IMR-90 (cell line): Measurements from ENCODE around the gene SYCE3. TPM values are rescaled to one million over a fixed set of nuclear protein-coding genes. Genes with fewer than 3 reads are reported as not detected.

Experiments
- ATAC-seq: fragments of 200-7000 bp; cut with Tn5 transposase; 2 replicates; pipeline ENCODE4 v1.9.1; 2020; ENCODE audit warnings: low read depth, mild to moderate bottlenecking, moderate library complexity
- BruUV-seq: library from RNA; stranded (reverse); fragments of 400-500 nt; replicated peaks from 2 replicates; lab custom pipeline; 2021; lab: Mats Ljungman, UMichigan
- CTCF ChIA-PET: fragments of 300-600 bp; formaldehyde crosslinking; extraction: SDS; loops from one replicate; lab custom pipeline; 2021; ENCODE audit warnings: antibody characterized with exemption; lab: Yijun Ruan, JAX
- POLR2A ChIA-PET: fragments of 300-600 bp; sonication (Branson Sonifier 250); formaldehyde crosslinking; loops from one replicate; lab custom pipeline; 2022; ENCODE audit warnings: antibody characterized with exemption; ENCODE audit not compliant: unreplicated experiment; lab: Charles Lee
- DNase-seq: peaks from one replicate; pipeline ENCODE4 v3.0.0; 2013
- H2AFZ ChIP-seq: replicated peaks from 2 replicates; pipeline ENCODE3; 2013; ENCODE audit warnings: low read length, mild to moderate bottlenecking; ENCODE audit not compliant: poor library complexity
- H2AK5ac ChIP-seq: 2 replicates; pipeline ENCODE4 v1.6.1; 2013; ENCODE audit warnings: low read depth, low read length, inconsistent platforms
- H2AK9ac ChIP-seq: replicated peaks from 2 replicates; pipeline ENCODE3; 2013; ENCODE audit warnings: mild to moderate bottlenecking, low read depth, low read length, moderate library complexity; ENCODE audit not compliant: poor library complexity
- H2BK120ac ChIP-seq: 2 replicates; pipeline ENCODE4 v1.6.1; 2013; ENCODE audit warnings: low read depth, low read length, inconsistent platforms
- H2BK15ac ChIP-seq: 3 replicates; pipeline ENCODE4 v1.6.1; 2013; ENCODE audit warnings: low read depth, low read length, inconsistent platforms
- H2BK20ac ChIP-seq: 2 replicates; pipeline ENCODE4 v1.6.1; 2013; ENCODE audit warnings: low read depth, mild to moderate bottlenecking, inconsistent platforms, low read length, moderate library complexity
- H2BK5ac ChIP-seq: 2 replicates; pipeline ENCODE4 v1.6.1; 2013; ENCODE audit warnings: mild to moderate bottlenecking, low read depth, low read length, inconsistent platforms; ENCODE audit not compliant: poor library complexity, severe bottlenecking
- H3K14ac ChIP-seq: replicated peaks from 2 replicates; pipeline ENCODE4 v1.6.1; 2013; ENCODE audit warnings: low read depth, low read length, inconsistent platforms
- H3K18ac ChIP-seq: 2 replicates; pipeline ENCODE4 v1.6.1; 2013; ENCODE audit warnings: low read depth, low read length, control low read depth
- H3K23ac ChIP-seq: 2 replicates; pipeline ENCODE4 v1.6.1; 2013; ENCODE audit warnings: low read depth, low read length, inconsistent platforms
- H3K27ac ChIP-seq: 2 replicates; pipeline ENCODE4 v1.5.1; 2013; ENCODE audit warnings: mild to moderate bottlenecking, control low read depth, low read length; ENCODE audit not compliant: insufficient read depth
- H3K27me3 ChIP-seq: 2 replicates; pipeline ENCODE4 v1.6.1; 2013; ENCODE audit warnings: low read length; ENCODE audit not compliant: control insufficient read depth, insufficient read depth
- H3K36me3 ChIP-seq: 2 replicates; pipeline ENCODE4 v1.6.1; 2013; ENCODE audit warnings: low read length, mixed read lengths; ENCODE audit not compliant: control insufficient read depth, insufficient read depth
- H3K4ac ChIP-seq: 2 replicates; pipeline ENCODE4 v1.6.1; 2013; ENCODE audit warnings: low read depth, low read length, inconsistent platforms
- H3K4me1 ChIP-seq: 2 replicates; pipeline ENCODE4 v1.6.1; 2013; ENCODE audit warnings: low read length, mixed read lengths; ENCODE audit not compliant: control insufficient read depth, insufficient read depth
- H3K4me2 ChIP-seq: 2 replicates; pipeline ENCODE4 v1.6.1; 2013; ENCODE audit warnings: low read depth, mild to moderate bottlenecking, control low read depth, low read length, moderate library complexity
- H3K4me3 ChIP-seq: 2 replicates; pipeline ENCODE4 v1.5.1; 2013; ENCODE audit warnings: low read depth, mild to moderate bottlenecking, control low read depth, low read length, moderate library complexity; ENCODE audit not compliant: insufficient read depth
- H3K56ac ChIP-seq: 2 replicates; pipeline ENCODE4 v1.6.1; 2013; ENCODE audit warnings: low read length, inconsistent platforms; ENCODE audit not compliant: insufficient read depth; ENCODE audit errors: extremely low read depth
- H3K79me1 ChIP-seq, 2 experiments: 2 replicates each; pipeline ENCODE4 v1.6.1; 2013; ENCODE audit warnings: low read length in 2 of 2, inconsistent platforms in 1 of 2, low read depth in 1 of 2
- H3K9ac ChIP-seq: 2 replicates; pipeline ENCODE4 v1.6.1; 2013; ENCODE audit warnings: low read depth, low read length, control low read depth
- H3K9me1 ChIP-seq: 2 replicates; pipeline ENCODE4 v1.6.1; 2013; ENCODE audit warnings: low read length, inconsistent platforms; ENCODE audit not compliant: insufficient read depth
- H3K9me3 ChIP-seq: 2 replicates; pipeline ENCODE4 v1.6.1; 2013; ENCODE audit warnings: low read length; ENCODE audit not compliant: control insufficient read depth, insufficient read depth
- H4K20me1 ChIP-seq: 2 replicates; pipeline ENCODE4 v1.6.1; 2013; ENCODE audit warnings: low read length, inconsistent platforms; ENCODE audit not compliant: insufficient read depth
- H4K5ac ChIP-seq: 2 replicates; pipeline ENCODE4 v1.6.1; 2013; ENCODE audit warnings: mild to moderate bottlenecking, low read depth, low read length, control low read depth
- H4K8ac ChIP-seq, 2 experiments: 2 replicates each; pipeline ENCODE4 v1.6.1; 2013; ENCODE audit warnings: low read depth in 2 of 2, low read length in 2 of 2, control low read depth in 1 of 2, inconsistent platforms in 1 of 2
- H4K91ac ChIP-seq: 2 replicates; pipeline ENCODE4 v1.6.1; 2013; ENCODE audit warnings: low read depth, low read length, inconsistent platforms; ENCODE audit not compliant: insufficient read depth
- CEBPB ChIP-seq: IDR thresholded peaks from 2 replicates; pipeline ENCODE4 v1.6.1; 2012; ENCODE audit warnings: low read depth, low read length, improper control_type of control experiment
- FOS ChIP-seq: fragments of 150-350 bp; IDR thresholded peaks from 2 replicates; pipeline ENCODE4 v1.6.1; 2016; ENCODE audit warnings: low read depth, low read length
- MAFK ChIP-seq: IDR thresholded peaks from 2 replicates; pipeline ENCODE4 v1.6.1; 2012; ENCODE audit warnings: low read depth, low read length, improper control_type of control experiment
- MAZ ChIP-seq: IDR thresholded peaks from 2 replicates; pipeline ENCODE4 v1.6.1; 2012; ENCODE audit warnings: low read depth, mild to moderate bottlenecking, low read length, improper control_type of control experiment, moderate library complexity, borderline replicate concordance
- MXI1 ChIP-seq: IDR thresholded peaks from 2 replicates; pipeline ENCODE4 v1.6.1; 2012; ENCODE audit warnings: low read depth, mild to moderate bottlenecking, low read length, moderate library complexity, borderline replicate concordance
- SMC3 ChIP-seq: fragments of 150-350 bp; IDR thresholded peaks from 2 replicates; pipeline ENCODE4 v1.6.1; 2016; ENCODE audit warnings: low read depth, mild to moderate bottlenecking, antibody characterized with exemption, low read length, moderate library complexity
- WGBS, 2 experiments: methylation state at CpG; one replicate each; pipeline versions ENCODE4 v1.1.5 to v1.1.7; 2013; ENCODE audit warnings: missing lambda C conversion rate in 2 of 2; ENCODE audit not compliant: insufficient read length in 1 of 2; ENCODE audit errors: extremely low coverage in 2 of 2; 5-methylcytosine and 5-hydroxymethylcytosine counted together
- dilution Hi-C: fragments of 300-500 bp; cut with HindIII; formaldehyde crosslinking; loops from one replicate; pipeline ENCODE4 v1.14.3; 2018; ENCODE audit warnings: low sequenced_read_pairs; ENCODE audit not compliant: unreplicated experiment
- in situ Hi-C: fragments of 300-500 bp; cut with MboI; formaldehyde crosslinking; loops from 3 replicates; pipeline ENCODE4 v1.14.3; 2019; ENCODE audit warnings: low sequenced_read_pairs, inconsistent platforms, mixed read lengths
- intact Hi-C: fragments of 100-400 bp; cut with micrococcal nuclease; formaldehyde crosslinking; loops from 2 replicates; pipeline ENCODE4 v1.10.0; 2022
- polyA plus RNA-seq, 3 experiments: library from polyadenylated mRNA; depleted of rRNA; stranded (reverse); fragments of >200 nt; gene quantifications; 2 replicates each; pipeline ENCODE4 v1.2.3, GENCODE V29; 2012; ENCODE audit warnings: low replicate concordance in 1 of 3
- total RNA-seq: library from RNA; depleted of rRNA; stranded (reverse); fragments of >200 nt; gene quantifications from 2 replicates; pipeline ENCODE4 v1.2.3, GENCODE V29; 2012
- TF ChIP-seq, protein P1 (sequence below): fragments of 150-350 bp; IDR thresholded peaks from 2 replicates; pipeline ENCODE4 v1.6.1; 2016; ENCODE audit warnings: low read depth, mild to moderate bottlenecking, low read length, moderate library complexity, borderline replicate concordance
- TF ChIP-seq, protein P2 (sequence below): fragments of 150-350 bp; IDR thresholded peaks from 2 replicates; pipeline ENCODE4 v1.6.1; 2017; ENCODE audit warnings: mild to moderate bottlenecking, antibody characterized with exemption, low read length, low read depth

The SYCE3 gene
- total and polyA plus RNA-seq, 2 of the 4 experiments (the other 2 are of a cell fraction) = not detected

DNA sequence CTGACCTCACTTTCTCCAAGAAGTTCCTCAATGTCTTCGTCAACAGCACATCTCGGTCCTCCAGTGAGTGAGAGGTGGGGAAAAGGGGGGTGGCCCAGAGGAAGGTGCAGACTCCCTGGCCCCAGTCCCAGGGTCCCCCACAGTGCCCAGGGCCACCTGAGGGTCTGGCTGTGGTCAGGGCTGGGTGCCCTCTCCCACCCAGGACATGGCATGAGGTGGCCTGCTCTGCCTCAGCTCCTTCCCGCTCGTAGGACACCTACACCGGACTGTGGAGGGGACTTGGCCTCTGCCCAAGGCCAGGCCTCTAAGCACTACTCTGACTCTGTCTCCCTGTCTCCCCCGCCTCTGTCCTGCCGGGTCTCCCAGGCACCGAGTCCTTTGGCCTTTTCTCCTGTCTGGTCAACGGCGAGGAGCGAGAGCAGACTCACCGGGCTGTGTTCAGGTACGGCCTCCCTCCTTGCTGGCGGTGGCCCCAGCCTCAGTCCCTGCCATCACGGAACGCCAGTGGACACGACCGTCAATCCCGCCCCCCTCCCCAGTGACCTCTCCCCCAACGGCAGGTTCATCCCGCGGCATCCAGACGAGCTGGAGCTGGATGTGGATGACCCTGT lies 42.4 kb upstream of the SYCE3 start:
- no peak overlapping the region for H3K4ac ChIP-seq
- CTCF ChIA-PET = no interaction called here
- peaks cover 7% of the 10 kb centered on the region for H4K20me1 ChIP-seq
- H2AK9ac ChIP-seq = no peak overlapping the region
- no peak overlapping the region for H3K56ac ChIP-seq
- WGBS, 2 experiments = 73% methylated on average over 8 of the region's 23 CpGs; no CpG with 5 or more reads in 1 of the 2 experiments
- DNase-seq (no peak), ATAC-seq (no peak)
- BruUV-seq = no TSS peak
- H3K27ac ChIP-seq = no peak overlapping the region
- no peak overlapping the region for H2BK20ac ChIP-seq
- H2BK5ac ChIP-seq = no peak overlapping the region
- H3K4me1 ChIP-seq = no peaks in the 10 kb centered on the region
- no peak overlapping the region for H2BK120ac ChIP-seq
- H4K5ac ChIP-seq = no peak overlapping the region
- in situ Hi-C loops = no loop called here
- no peak overlapping the region for H2AK5ac ChIP-seq
- H3K9me1 ChIP-seq = 0 out of 2 replicates have a peak, but pooled peaks cover 6% of the 10 kb centered on the region
- dilution Hi-C loops = no loop called here
- H4K91ac ChIP-seq = no peak overlapping the region
- no peak overlapping the region for H3K18ac ChIP-seq
- peaks cover 75% of the 10 kb centered on the region for H3K27me3 ChIP-seq
- no peaks in the 10 kb centered on the region for H3K79me1 ChIP-seq
- H3K9ac ChIP-seq = no peak overlapping the region
- TF ChIP-seq SMC3 = no peak
- TF ChIP-seq CEBPB = no peak
- TF ChIP-seq, protein P1, sequence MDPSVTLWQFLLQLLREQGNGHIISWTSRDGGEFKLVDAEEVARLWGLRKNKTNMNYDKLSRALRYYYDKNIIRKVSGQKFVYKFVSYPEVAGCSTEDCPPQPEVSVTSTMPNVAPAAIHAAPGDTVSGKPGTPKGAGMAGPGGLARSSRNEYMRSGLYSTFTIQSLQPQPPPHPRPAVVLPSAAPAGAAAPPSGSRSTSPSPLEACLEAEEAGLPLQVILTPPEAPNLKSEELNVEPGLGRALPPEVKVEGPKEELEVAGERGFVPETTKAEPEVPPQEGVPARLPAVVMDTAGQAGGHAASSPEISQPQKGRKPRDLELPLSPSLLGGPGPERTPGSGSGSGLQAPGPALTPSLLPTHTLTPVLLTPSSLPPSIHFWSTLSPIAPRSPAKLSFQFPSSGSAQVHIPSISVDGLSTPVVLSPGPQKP = no peak
- no peak for TF ChIP-seq MAFK
- TF ChIP-seq, protein P2, sequence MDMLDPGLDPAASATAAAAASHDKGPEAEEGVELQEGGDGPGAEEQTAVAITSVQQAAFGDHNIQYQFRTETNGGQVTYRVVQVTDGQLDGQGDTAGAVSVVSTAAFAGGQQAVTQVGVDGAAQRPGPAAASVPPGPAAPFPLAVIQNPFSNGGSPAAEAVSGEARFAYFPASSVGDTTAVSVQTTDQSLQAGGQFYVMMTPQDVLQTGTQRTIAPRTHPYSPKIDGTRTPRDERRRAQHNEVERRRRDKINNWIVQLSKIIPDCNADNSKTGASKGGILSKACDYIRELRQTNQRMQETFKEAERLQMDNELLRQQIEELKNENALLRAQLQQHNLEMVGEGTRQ = no peak
- TF ChIP-seq MXI1 = no peak
- no peak for TF ChIP-seq MAZ
- TF ChIP-seq FOS = no peak
- H3K4me2 ChIP-seq = no peak overlapping the region
- H4K8ac ChIP-seq = no peak overlapping the region
- H2AFZ ChIP-seq = no peak overlapping the region
- H2BK15ac ChIP-seq = no peak overlapping the region
- no peaks in the 10 kb centered on the region for H3K36me3 ChIP-seq
- intact Hi-C loops = no loop called here
- H3K9me3 ChIP-seq = 0 out of 2 replicates have a peak, but pooled peaks cover 2% of the 10 kb centered on the region
- POLR2A ChIA-PET = no interaction called here
- no peak overlapping the region for H3K4me3 ChIP-seq
- H3K23ac ChIP-seq = no peak overlapping the region
- no peak overlapping the region for H3K14ac ChIP-seq
